HEK293 (cell line): Measurements from ENCODE around the gene CNNM1.

Experiments used
- CTCF ChIA-PET: fragments of 350-600 bp; formaldehyde crosslinking; extraction: SDS; loops from one replicate; lab custom pipeline; 2021; ENCODE audit warnings: antibody characterized with exemption; lab: Yijun Ruan, JAX
- POLR2A ChIA-PET: fragments of 300-600 bp; formaldehyde crosslinking; extraction: SDS; loops from one replicate; lab custom pipeline; 2020; ENCODE audit warnings: antibody characterized with exemption, inconsistent platforms; lab: Yijun Ruan, JAX
- H3K27ac ChIP-seq: fragments of 200-500 bp; sonication (Bioruptor generic); 2 replicates; pipeline ENCODE4 v1.5.1; 2014; ENCODE audit warnings: low read depth, low read length, control low read depth, inconsistent platforms; ENCODE audit errors: extremely low read depth
- H3K36me3 ChIP-seq, 2 experiments: fragments of 200-500 bp in 1 of 2; sonication (Bioruptor generic) in 1 of 2; 1 replicate in 1 of 2; 2 replicates in 1 of 2; pipeline ENCODE4 v1.5.1; 2014 to 2017; ENCODE audit warnings: inconsistent platforms in 2 of 2, low read length in 2 of 2; ENCODE audit not compliant: control insufficient read depth in 2 of 2, insufficient read depth in 1 of 2
- H3K4me1 ChIP-seq: fragments of 200-500 bp; sonication (Bioruptor generic); 2 replicates; pipeline ENCODE4 v1.5.1; 2014; ENCODE audit warnings: mild to moderate bottlenecking, low read length, inconsistent platforms; ENCODE audit not compliant: control insufficient read depth, insufficient read depth
- H3K4me3 ChIP-seq: 2 replicates; pipeline ENCODE4 v1.5.1; 2011; ENCODE audit warnings: low read depth, mild to moderate bottlenecking, control low read depth, low read length, moderate library complexity
- H3K9me3 ChIP-seq: fragments of 200-500 bp; sonication (Bioruptor generic); 2 replicates; pipeline ENCODE4 v1.5.1; 2014; ENCODE audit warnings: low read depth, low read length, inconsistent platforms; ENCODE audit not compliant: control insufficient read depth, insufficient read depth
- GLIS1 ChIP-seq: fragments of 450-650 bp; formaldehyde crosslinking; IDR thresholded peaks from 2 replicates; pipeline ENCODE4 v1.5.1; 2016; ENCODE audit warnings: missing biosample characterization, missing genetic modification characterization
- KLF9 ChIP-seq: fragments of 450-650 bp; formaldehyde crosslinking; IDR thresholded peaks from 2 replicates; pipeline ENCODE4 v1.5.1; 2016; ENCODE audit warnings: missing biosample characterization, missing genetic modification characterization, low read depth
- SCRT2 ChIP-seq: fragments of 450-650 bp; formaldehyde crosslinking; IDR thresholded peaks from 2 replicates; pipeline ENCODE4 v1.5.1; 2016; ENCODE audit warnings: missing biosample characterization, missing genetic modification characterization
- TRIM28 ChIP-seq: IDR thresholded peaks from 2 replicates; pipeline ENCODE4 v1.6.1; 2011; ENCODE audit warnings: low read length, control low read depth, borderline replicate concordance
- ZBTB7A ChIP-seq: fragments of 450-650 bp; formaldehyde crosslinking; IDR thresholded peaks from 2 replicates; pipeline ENCODE4 v1.5.1; 2016; ENCODE audit warnings: low read depth, missing biosample characterization, missing genetic modification characterization
- ZBTB8A ChIP-seq: fragments of 450-650 bp; formaldehyde crosslinking; IDR thresholded peaks from 2 replicates; pipeline ENCODE4 v1.5.1; 2016; ENCODE audit warnings: missing biosample characterization, missing genetic modification characterization
- ZFP69B ChIP-seq: fragments of 450-650 bp; formaldehyde crosslinking; IDR thresholded peaks from 2 replicates; pipeline ENCODE4 v1.5.1; 2016; ENCODE audit warnings: missing biosample characterization, missing genetic modification characterization
- ZNF10 ChIP-seq: fragments of 450-650 bp; formaldehyde crosslinking; IDR thresholded peaks from 2 replicates; pipeline ENCODE4 v1.5.1; 2017; ENCODE audit warnings: missing biosample characterization, missing genetic modification characterization
- ZNF19 ChIP-seq: fragments of 450-650 bp; formaldehyde crosslinking; IDR thresholded peaks from 2 replicates; pipeline ENCODE4; 2016; ENCODE audit warnings: missing biosample characterization, missing genetic modification characterization, low read depth
- ZNF214 ChIP-seq: fragments of 450-650 bp; formaldehyde crosslinking; IDR thresholded peaks from 2 replicates; pipeline ENCODE4 v1.5.1; 2017; ENCODE audit warnings: missing biosample characterization, mild to moderate bottlenecking, missing genetic modification characterization, borderline replicate concordance
- ZNF239 ChIP-seq: fragments of 450-650 bp; formaldehyde crosslinking; IDR thresholded peaks from 2 replicates; pipeline ENCODE4 v1.5.1; 2016; ENCODE audit warnings: missing biosample characterization, missing genetic modification characterization
- ZNF354C ChIP-seq: fragments of 450-650 bp; formaldehyde crosslinking; IDR thresholded peaks from 2 replicates; pipeline ENCODE4 v1.5.1; 2016; ENCODE audit warnings: missing biosample characterization, missing genetic modification characterization, low read depth, borderline replicate concordance
- ZNF416 ChIP-seq: fragments of 450-650 bp; formaldehyde crosslinking; IDR thresholded peaks from 2 replicates; pipeline ENCODE4 v1.5.1; 2016; ENCODE audit warnings: missing biosample characterization, missing genetic modification characterization
- ZNF473 ChIP-seq: fragments of 450-650 bp; formaldehyde crosslinking; IDR thresholded peaks from 2 replicates; pipeline ENCODE4 v1.5.1; 2017; ENCODE audit warnings: missing biosample characterization, missing genetic modification characterization
- ZNF48 ChIP-seq: fragments of 450-650 bp; formaldehyde crosslinking; IDR thresholded peaks from 2 replicates; pipeline ENCODE4 v1.5.1; 2016; ENCODE audit warnings: missing biosample characterization, missing genetic modification characterization
- ZNF514 ChIP-seq: fragments of 450-650 bp; formaldehyde crosslinking; IDR thresholded peaks from 2 replicates; pipeline ENCODE4 v1.5.1; 2016; ENCODE audit warnings: missing biosample characterization, missing genetic modification characterization
- ZNF585B ChIP-seq: fragments of 450-650 bp; formaldehyde crosslinking; IDR thresholded peaks from 2 replicates; pipeline ENCODE4 v1.5.1; 2016; ENCODE audit warnings: missing biosample characterization, missing genetic modification characterization
- ZNF596 ChIP-seq: fragments of 450-650 bp; IDR thresholded peaks from 2 replicates; pipeline ENCODE4 v1.5.0; 2018; ENCODE audit warnings: missing biosample characterization, mild to moderate bottlenecking, missing genetic modification characterization, moderate library complexity
- ZNF626 ChIP-seq: fragments of 450-650 bp; sonication (Bioruptor Pico); formaldehyde crosslinking; IDR thresholded peaks from 2 replicates; pipeline ENCODE4 v1.5.1; 2018; ENCODE audit warnings: missing biosample characterization, missing genetic modification characterization, inconsistent platforms
- ZNF654 ChIP-seq: fragments of 450-650 bp; formaldehyde crosslinking; IDR thresholded peaks from 2 replicates; pipeline ENCODE4 v1.5.1; 2016; ENCODE audit warnings: low read depth, missing biosample characterization, missing genetic modification characterization
- ZNF658 ChIP-seq: fragments of 450-650 bp; formaldehyde crosslinking; IDR thresholded peaks from 2 replicates; pipeline ENCODE4; 2016; ENCODE audit warnings: missing biosample characterization, missing genetic modification characterization
- ZNF677 ChIP-seq: fragments of 450-650 bp; IDR thresholded peaks from 2 replicates; pipeline ENCODE4 v1.5.0; 2018; ENCODE audit warnings: missing biosample characterization, mild to moderate bottlenecking, missing genetic modification characterization, moderate library complexity
- ZNF768 ChIP-seq: fragments of 450-650 bp; formaldehyde crosslinking; IDR thresholded peaks from 2 replicates; pipeline ENCODE4 v1.5.1; 2018; ENCODE audit warnings: missing biosample characterization, mild to moderate bottlenecking, missing genetic modification characterization
- ZSCAN18 ChIP-seq: fragments of 450-650 bp; formaldehyde crosslinking; IDR thresholded peaks from 2 replicates; pipeline ENCODE4 v1.5.1; 2016; ENCODE audit warnings: missing biosample characterization, missing genetic modification characterization
- TF ChIP-seq, protein P1 (sequence below): fragments of 450-650 bp; formaldehyde crosslinking; IDR thresholded peaks from 2 replicates; pipeline ENCODE4 v1.5.1; 2016; ENCODE audit warnings: missing biosample characterization, missing genetic modification characterization

Gene CNNM1

DNA sequence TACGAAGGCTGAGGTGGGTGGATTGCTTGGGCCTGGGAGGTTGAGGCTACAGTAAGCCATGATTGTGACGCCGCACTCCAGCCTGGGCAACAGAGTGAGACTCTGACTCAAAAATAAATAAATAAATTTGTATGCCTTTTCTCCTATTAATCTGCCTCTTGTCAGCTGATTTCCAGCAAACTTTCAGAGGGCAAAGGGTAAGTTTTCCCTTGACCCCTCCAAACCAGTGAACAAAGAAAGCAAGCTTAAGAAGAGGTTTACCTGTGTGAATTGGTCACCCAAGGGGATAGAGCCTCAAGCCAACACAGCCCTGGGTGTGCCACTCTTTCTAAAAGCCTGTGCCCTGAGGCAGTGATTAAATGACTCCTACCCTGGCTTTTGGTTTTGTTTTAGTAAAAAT is 70.5 kb downstream of the CNNM1 start:
- ChIA-PET POLR2A (no interaction called here), CTCF (interaction anchor here (1.5 kb wide), 1 partner anchor 36 kb away, joined by 3 read pairs; no protein-coding TSS in a partner anchor)
- Histone ChIP-seq H3K36me3 (peaks cover 23 to 81% of the 10 kb centered on the region in 2 experiments), H3K4me1 (peaks cover 19% of the 10 kb centered on the region), H3K9me3 (no peaks in the 10 kb centered on the region), H3K27ac (no peak overlapping the region), H3K4me3 (no peak overlapping the region)
- TF ChIP-seq ZFP69B (tag by site-specific recombination) = no peak
- no peak for TF ChIP-seq ZNF677 (tag by site-specific recombination)
- TF ChIP-seq ZNF514 (tag by site-specific recombination) = no peak
- no peak for TF ChIP-seq ZNF354C (tag by site-specific recombination)
- TF ChIP-seq ZSCAN18 (tag by site-specific recombination) = no peak
- TF ChIP-seq ZNF48 (tag by site-specific recombination) = no peak

GRCh38 chr10:99403674-99404073 is 74.5 kb downstream of the CNNM1 start:
- Histone ChIP-seq H3K36me3 (peaks cover 20 to 77% of the 10 kb centered on the region in 2 experiments; a peak in 2 of 3 replicates), H3K9me3 (no peaks in the 10 kb centered on the region), H3K4me3 (no peak overlapping the region), H3K27ac (no peak overlapping the region), H3K4me1 (no peaks in the 10 kb centered on the region)
- ChIA-PET POLR2A (no interaction called here), CTCF (no interaction called here)
- TF ChIP-seq ZNF214 = no peak
- TF ChIP-seq ZNF768 (tag by site-specific recombination) = no peak
- no peak for TF ChIP-seq ZNF585B (tag by site-specific recombination)
- TF ChIP-seq ZBTB7A (tag by site-specific recombination) = no peak
- TF ChIP-seq ZNF626 (tag by site-specific recombination) = no peak

DNA sequence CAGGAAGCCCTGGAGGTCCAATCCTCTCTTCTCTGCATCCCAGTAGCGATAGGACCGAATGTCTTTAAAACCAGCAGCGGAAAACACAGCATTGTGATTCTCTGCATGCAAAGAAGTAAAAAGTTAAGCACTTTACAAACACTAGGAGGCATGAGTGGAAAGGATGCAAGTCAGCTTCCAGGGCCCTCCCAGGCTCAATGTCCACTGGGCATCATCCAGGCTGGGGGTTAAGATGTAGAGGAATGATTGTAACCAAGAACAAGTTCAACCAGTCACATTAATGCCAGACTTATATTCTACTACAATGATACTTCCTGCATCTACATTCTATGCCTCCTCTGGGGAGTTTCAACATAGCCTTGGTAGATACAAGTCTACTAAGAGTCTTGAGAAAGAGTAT is 77.0 kb downstream of the CNNM1 start:
- CTCF ChIA-PET = no interaction called here

DNA sequence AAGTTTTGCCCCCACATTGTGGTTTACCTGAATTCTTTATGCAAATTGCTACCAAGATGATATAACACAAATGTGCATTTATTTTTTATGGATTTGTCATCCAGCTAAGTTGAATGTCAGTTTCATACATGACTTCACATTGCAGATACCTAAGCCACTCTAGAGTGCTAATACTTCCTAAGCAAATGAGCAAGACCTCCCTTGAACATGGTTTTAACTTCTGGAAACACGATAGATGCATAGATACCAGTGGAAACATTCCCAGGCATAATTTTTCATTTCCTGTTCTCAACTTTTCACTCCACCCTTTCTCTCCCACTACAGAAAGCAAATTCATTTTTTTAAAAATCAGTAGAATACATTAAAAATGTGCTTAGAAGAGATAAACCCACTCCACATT is 81.0 kb downstream of the CNNM1 start:
- ChIA-PET POLR2A (no interaction called here), CTCF (interaction anchor here (0.9 kb wide), 2 partner anchors 11 to 17 kb away, joined by 3 to 4 read pairs; no protein-coding TSS in a partner anchor)
- no peak overlapping the region for H3K27ac ChIP-seq
- no peak for TF ChIP-seq ZNF596 (tag by site-specific recombination)
- TF ChIP-seq ZNF10 = no peak
- TF ChIP-seq ZNF658 (tag by site-specific recombination) = no peak
- no peak for TF ChIP-seq ZNF416
- TF ChIP-seq TRIM28 = no peak
- TF ChIP-seq ZNF626 (tag by site-specific recombination) = no peak
- no peak for TF ChIP-seq ZNF19 (tag by site-specific recombination)
- H3K36me3 ChIP-seq = peaks cover 7 to 27% of the 10 kb centered on the region in 2 experiments; a peak in 2 of 3 replicates
- H3K4me3 ChIP-seq = no peak overlapping the region
- H3K9me3 ChIP-seq = no peaks in the 10 kb centered on the region
- H3K4me1 ChIP-seq = no peaks in the 10 kb centered on the region

More for the DNA sequence above, 77.0 kb downstream of the CNNM1 start:
- TF ChIP-seq SCRT2 (no peak), ZNF19 (tag by site-specific recombination) (no peak), KLF9 (tag by site-specific recombination) (no peak), ZBTB7A (tag by site-specific recombination) (no peak), ZBTB8A (no peak), ZNF585B (tag by site-specific recombination) (no peak), GLIS1 (tag by site-specific recombination) (no peak), ZNF239 (tag by site-specific recombination) (no peak), ZNF473 (tag by site-specific recombination) (no peak), ZNF654 (tag by site-specific recombination) (no peak)
- TF ChIP-seq, protein P1, sequence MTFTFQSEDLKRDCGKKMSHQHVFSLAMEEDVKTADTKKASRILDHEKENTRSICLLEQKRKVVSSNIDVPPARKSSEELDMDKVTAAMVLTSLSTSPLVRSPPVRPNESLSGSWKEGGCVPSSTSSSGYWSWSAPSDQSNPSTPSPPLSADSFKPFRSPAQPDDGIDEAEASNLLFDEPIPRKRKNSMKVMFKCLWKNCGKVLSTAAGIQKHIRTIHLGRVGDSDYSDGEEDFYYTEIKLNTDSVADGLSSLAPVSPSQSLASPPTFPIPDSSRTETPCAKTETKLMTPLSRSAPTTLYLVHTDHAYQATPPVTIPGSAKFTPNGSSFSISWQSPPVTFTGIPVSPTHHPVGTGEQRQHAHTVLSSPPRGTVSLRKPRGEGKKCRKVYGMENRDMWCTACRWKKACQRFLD (tag by site-specific recombination) = no peak
- TF ChIP-seq, all 188 proteins: peak for 0
- POLR2A ChIA-PET = no interaction called here
- H3K27ac ChIP-seq = no peak overlapping the region
- H3K36me3 ChIP-seq = peaks cover 11 to 63% of the 10 kb centered on the region in 2 experiments; a peak in 2 of 3 replicates
- H3K9me3 ChIP-seq = no peaks in the 10 kb centered on the region
- no peak overlapping the region for H3K4me3 ChIP-seq
- H3K4me1 ChIP-seq = no peaks in the 10 kb centered on the region
